ENCODE results near the gene ACOX2. TPM values are rescaled to one million over a fixed set of nuclear protein-coding genes. Genes with fewer than 3 reads are reported as not detected.

ACOX2 gene
- total and polyA plus RNA-seq, 2 of the 13 experiments (the other 11 are each of a cell fraction or from before 2014, with no cell fraction given), result 42.6 to 98.5 TPM

GRCh38 chr3:58535531-58536500, 1.2 kb downstream of the ACOX2 start (continued):
- no peak for TF ChIP-seq ZNF781 (CRISPR knock-in tag; IDR thresholded peaks at IDR 0.05; ENCODE audit: borderline replicate concordance, not compliant biosample characterization)
- no peak for TF ChIP-seq ATF3 (CRISPR knock-in tag; IDR thresholded peaks at IDR 0.05)
- no peak for TF ChIP-seq BRD4 (CRISPR knock-in tag; IDR thresholded peaks at IDR 0.05)
- peak; percentile 97 for TF ChIP-seq PAXIP1 (CRISPR knock-in tag; conservative IDR thresholded peaks at IDR 0.05)
- no peak for TF ChIP-seq ZNF674 (CRISPR knock-in tag; IDR thresholded peaks at IDR 0.05; ENCODE audit: low read depth)
- no peak for TF ChIP-seq NFIB (CRISPR knock-in tag; IDR thresholded peaks at IDR 0.05; ENCODE audit: borderline replicate concordance)
- 0 out of 2 replicates have a peak, but pooled peaks have one; percentile 44 for TF ChIP-seq SMAD1 (CRISPR knock-in tag; IDR thresholded peaks at IDR 0.05; ENCODE audit: borderline replicate concordance, low read depth)
- peak; percentile 58; the same call in 1 of the 2 replicates for TF ChIP-seq REPIN1 (CRISPR knock-in tag; IDR thresholded peaks at IDR 0.05; ENCODE audit: borderline replicate concordance, low read depth)
- TF ChIP-seq REXO4 (CRISPR knock-in tag; IDR thresholded peaks at IDR 0.05; ENCODE audit: borderline replicate concordance), result no peak
- TF ChIP-seq STAG1 (CRISPR knock-in tag; IDR thresholded peaks at IDR 0.05), result no peak
- TF ChIP-seq HMGA1 (CRISPR knock-in tag; conservative IDR thresholded peaks at IDR 0.05), result no peak
- peak; percentile 87 for TF ChIP-seq ZNF589 (CRISPR knock-in tag; conservative IDR thresholded peaks at IDR 0.05)
- TF ChIP-seq TCF7 (IDR thresholded peaks at IDR 0.05; ENCODE audit: low read depth), result 0 out of 2 replicates have a peak, but pooled peaks have one; percentile 11
- TF ChIP-seq ZNF496 (CRISPR knock-in tag; IDR thresholded peaks at IDR 0.05; ENCODE audit: insufficient replicate concordance), result no peak
- no peak for TF ChIP-seq NR1H2 (CRISPR knock-in tag; IDR thresholded peaks at IDR 0.05; ENCODE audit: borderline replicate concordance, low read depth)
- no peak for TF ChIP-seq GPN1 (CRISPR knock-in tag; IDR thresholded peaks at IDR 0.05; ENCODE audit: borderline replicate concordance)
- no peak for TF ChIP-seq GLI4 (CRISPR knock-in tag; IDR thresholded peaks at IDR 0.05; ENCODE audit: borderline replicate concordance)
- no peak; the same call in 1 of the 2 replicates for TF ChIP-seq ZBTB7A (CRISPR knock-in tag; IDR thresholded peaks at IDR 0.05)
- peak; percentile 66 for TF ChIP-seq IRF9 (CRISPR knock-in tag; IDR thresholded peaks at IDR 0.05; ENCODE audit: borderline replicate concordance)
- no peak for TF ChIP-seq ARNT (IDR thresholded peaks at IDR 0.05)
- TF ChIP-seq TOPORS (CRISPR knock-in tag; IDR thresholded peaks at IDR 0.05), result 0 out of 2 replicates have a peak, but pooled peaks have one; percentile 58
- no peak for TF ChIP-seq ZNF800 (CRISPR knock-in tag; IDR thresholded peaks at IDR 0.05)
